GM18505 (cell line): ENCODE data around the gene ETV6.

Experiments
- ATAC-seq: cut with Tn5 transposase; IDR thresholded peaks from one replicate; pipeline ENCODE4 v1.9.1; 2021; ENCODE audit not compliant: unreplicated experiment
- POLR2A ChIP-seq: IDR thresholded peaks from 4 replicates; pipeline ENCODE4 v1.6.1; 2011; ENCODE audit warnings: borderline replicate concordance; ENCODE audit not compliant: insufficient read depth, insufficient read length; ENCODE audit errors: extremely low read depth

ETV6 gene

GRCh38 chr12:11943919-11944700 lies 294.6 kb downstream of the ETV6 start:
- no peak for ATAC-seq
- no peak for TF ChIP-seq POLR2A
